ENCODE data around the gene POLR1G. TPM values are rescaled to one million over a fixed set of nuclear protein-coding genes. Genes with fewer than 3 reads are reported as not detected.

Gene POLR1G
- total RNA-seq, 1 experiment from 2014 or later: 43.4 TPM

DNA sequence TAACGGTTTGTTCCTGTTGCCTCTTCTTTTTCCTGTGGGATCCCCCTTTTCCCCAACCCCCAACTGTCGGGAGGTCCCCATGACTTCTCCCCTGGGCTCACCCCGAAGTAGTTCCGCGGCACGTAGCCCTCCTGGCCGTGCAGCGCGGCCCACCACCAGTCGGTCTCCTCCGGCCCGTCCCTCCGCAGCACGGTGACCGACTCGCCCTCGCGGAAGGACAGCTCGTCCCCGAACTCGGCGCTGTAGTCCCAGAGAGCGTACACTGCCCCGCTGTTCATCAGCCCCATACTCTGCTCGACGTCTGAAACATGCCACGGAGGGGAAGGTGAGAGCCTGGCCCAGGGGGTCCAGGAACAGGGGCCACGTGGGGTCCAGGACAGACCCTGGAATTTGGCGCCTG, 24.0 kb upstream of the POLR1G start:
- H2BK5ac ChIP-seq (ENCODE audit: insufficient read length, low read length): no peak overlapping the region
- H4K91ac ChIP-seq (ENCODE audit: insufficient read length, low read depth, low read length): no peak overlapping the region
- no peak overlapping the region for H3K4ac ChIP-seq (ENCODE audit: low read depth, low read length)
- H3K23me2 ChIP-seq (ENCODE audit: insufficient read length, low read depth, low read length, poor library complexity, severe bottlenecking): peaks cover 12% of the 10 kb centered on the region
- no peaks in the 10 kb centered on the region for H3K9me3 ChIP-seq (ENCODE audit: control insufficient read depth, low read depth, low read length)
- no peak overlapping the region for H3K14ac ChIP-seq (ENCODE audit: insufficient read depth, low read length)
- DNase-seq: no peak
- H2BK15ac ChIP-seq (ENCODE audit: low read depth, low read length): peak overlapping the region; percentile 97
- peak overlapping the region; percentile 94 for H2BK12ac ChIP-seq (ENCODE audit: insufficient read length, low read depth, low read length)
- H3K9ac ChIP-seq (ENCODE audit: extremely low read depth, insufficient read length, low read length): no peak overlapping the region
- H3K27me3 Mint-ChIP-seq (ENCODE audit: low read depth): peaks cover 7% of the 10 kb centered on the region
- no peak overlapping the region for H3K23ac ChIP-seq (ENCODE audit: insufficient read length, low read depth, low read length)
- H3K4me1 Mint-ChIP-seq: peaks cover 2 to 9% of the 10 kb centered on the region in 2 experiments; a peak in 3 of 4 replicates
- H3K18ac ChIP-seq (ENCODE audit: insufficient read length, low read depth, low read length): no peak overlapping the region
- H3K4me2 ChIP-seq (ENCODE audit: insufficient read depth, insufficient read length, low read length): no peak overlapping the region
- no peak overlapping the region for H4K5ac ChIP-seq (ENCODE audit: insufficient read length, low read depth, low read length)
- no peak overlapping the region for H4K8ac ChIP-seq (replicated peaks; ENCODE audit: insufficient read length, low read depth, low read length)
- H3K79me2 ChIP-seq (ENCODE audit: insufficient read depth, low read length): no peaks in the 10 kb centered on the region
- peaks cover 0 to 7% (median 3%) of the 10 kb centered on the region in 3 experiments; a peak in 2 of 7 replicates for H3K36me3 Mint-ChIP-seq (ENCODE audit: insufficient read depth in 1 of 3, low read depth in 3 of 3)
- H3K4me1 ChIP-seq (ENCODE audit: insufficient read depth, low read length): no peaks in the 10 kb centered on the region
- no peaks in the 10 kb centered on the region for H3K79me1 ChIP-seq (ENCODE audit: insufficient read depth, low read depth, low read length, poor library complexity, severe bottlenecking)
- H3K27me3 ChIP-seq (ENCODE audit: insufficient read depth, low read length): peaks cover 15% of the 10 kb centered on the region; the same call in 1 of the 2 replicates
- WGBS (ENCODE audit: extremely low coverage, insufficient read length, low lambda C conversion rate): no CpG with 5 or more reads among the region's 29 CpGs
- no peak overlapping the region for H3K27ac ChIP-seq (ENCODE audit: insufficient read length, low read depth, low read length)
- H3K4me3 Mint-ChIP-seq: peak overlapping the region in 1 of 2 experiments; percentile 4; a peak in 1 of 5 replicates
- no peaks in the 10 kb centered on the region for H3K9me3 Mint-ChIP-seq
- no peak overlapping the region for H2BK20ac ChIP-seq (ENCODE audit: low read depth, low read length, poor library complexity, severe bottlenecking)
- TF ChIP-seq, protein P1, sequence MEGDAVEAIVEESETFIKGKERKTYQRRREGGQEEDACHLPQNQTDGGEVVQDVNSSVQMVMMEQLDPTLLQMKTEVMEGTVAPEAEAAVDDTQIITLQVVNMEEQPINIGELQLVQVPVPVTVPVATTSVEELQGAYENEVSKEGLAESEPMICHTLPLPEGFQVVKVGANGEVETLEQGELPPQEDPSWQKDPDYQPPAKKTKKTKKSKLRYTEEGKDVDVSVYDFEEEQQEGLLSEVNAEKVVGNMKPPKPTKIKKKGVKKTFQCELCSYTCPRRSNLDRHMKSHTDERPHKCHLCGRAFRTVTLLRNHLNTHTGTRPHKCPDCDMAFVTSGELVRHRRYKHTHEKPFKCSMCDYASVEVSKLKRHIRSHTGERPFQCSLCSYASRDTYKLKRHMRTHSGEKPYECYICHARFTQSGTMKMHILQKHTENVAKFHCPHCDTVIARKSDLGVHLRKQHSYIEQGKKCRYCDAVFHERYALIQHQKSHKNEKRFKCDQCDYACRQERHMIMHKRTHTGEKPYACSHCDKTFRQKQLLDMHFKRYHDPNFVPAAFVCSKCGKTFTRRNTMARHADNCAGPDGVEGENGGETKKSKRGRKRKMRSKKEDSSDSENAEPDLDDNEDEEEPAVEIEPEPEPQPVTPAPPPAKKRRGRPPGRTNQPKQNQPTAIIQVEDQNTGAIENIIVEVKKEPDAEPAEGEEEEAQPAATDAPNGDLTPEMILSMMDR (conservative IDR thresholded peaks at IDR 0.05): no peak
- peak overlapping the region in 2 of 3 experiments; percentile 44 to 70; a peak in 3 of 7 replicates for H3K27ac Mint-ChIP-seq
- no peak overlapping the region for H2BK120ac ChIP-seq (ENCODE audit: low read depth, low read length, poor library complexity, severe bottlenecking)
- no peaks in the 10 kb centered on the region for H4K20me1 ChIP-seq (ENCODE audit: control insufficient read depth, insufficient read depth, insufficient read length)
- H3T11ph ChIP-seq (ENCODE audit: low read length): no peak overlapping the region
- no peak overlapping the region for H3K56ac ChIP-seq (ENCODE audit: insufficient read length, low read depth, low read length)
- no peak overlapping the region for H2AK5ac ChIP-seq (ENCODE audit: insufficient read length, low read length)
- no peak overlapping the region for H2AFZ ChIP-seq (ENCODE audit: low read length)
